Kasumi-1 (cell line): ENCODE measurements around the gene CENPB.

Source experiments
- DNase-seq, 2 experiments: peaks; one replicate each; lab custom pipeline; 2025; lab: John Stamatoyannopoulos, UW

Gene CENPB

GRCh38 chr20:3748073-3748472 lies 38.5 kb downstream of the CENPB start:
- no peak for DNase-seq

- no peak for DNase-seq
Measured at GRCh38 chr20:3747471-3747870, 39.1 kb downstream of the CENPB start.

GRCh38 chr20:3745686-3746173 lies 40.8 kb downstream of the CENPB start:
- no peak for DNase-seq

- peak; percentile 85 to 90 for DNase-seq
Measured at GRCh38 chr20:3744806-3745685, 41.5 kb downstream of the CENPB start.

GRCh38 chr20:3744037-3744436 lies 42.5 kb downstream of the CENPB start:
- no peak for DNase-seq

- DNase-seq, result no peak
Measured at GRCh38 chr20:3743251-3743650, 43.3 kb downstream of the CENPB start.

GRCh38 chr20:3741836-3742458 lies 44.6 kb downstream of the CENPB start:
- DNase-seq, result no peak

- no peak for DNase-seq
Measured at GRCh38 chr20:3740615-3741301, 45.8 kb downstream of the CENPB start.

- no peak for DNase-seq
Measured at GRCh38 chr20:3739926-3740451, 46.6 kb downstream of the CENPB start.

GRCh38 chr20:3739054-3739925 lies 47.2 kb downstream of the CENPB start:
- DNase-seq, result no peak

GRCh38 chr20:3738111-3739053 lies 48.2 kb downstream of the CENPB start:
- no peak for DNase-seq

- DNase-seq, result no peak
Measured at GRCh38 chr20:3735768-3736167, 50.8 kb downstream of the CENPB start.

- no peak for DNase-seq
Measured at GRCh38 chr20:3734111-3734843, 52.3 kb downstream of the CENPB start.
